Activated CD8-positive, alpha-beta memory T cell treated with anti-CD3 and anti-CD28 coated beads for 1 hour (primary cell): Measurements from ENCODE around the gene TOM1.

Source experiments
- DNase-seq, 2 donors: peaks; one replicate each; pipeline ENCODE4 v3.0.0-alpha.2; 2020; ENCODE audit warnings: low read depth in 1 of 2; ENCODE audit errors: extremely low read depth in 1 of 2

TOM1 gene

GRCh38 chr22:35299673-35300499, at the start of gene TOM1:
Gene TOM1, plus strand, starts transcription at chr22:35299894. Its CDS starts 35 bp downstream, at chr22:35299929.
- peak; percentile 94 to 98 for DNase-seq

GRCh38 chr22:35250156-35250555, 49.5 kb upstream of the TOM1 start:
- DNase-seq = no peak

GRCh38 chr22:35253946-35254345, 45.7 kb upstream of the TOM1 start:
- no peak for DNase-seq

GRCh38 chr22:35257002-35257320, 42.7 kb upstream of the TOM1 start:
- DNase-seq = no peak

- peak; percentile 60 to 76 for DNase-seq
Observed at GRCh38 chr22:35257321-35258190, 42.1 kb upstream of the TOM1 start, which contains the start of gene HMGXB4. Gene HMGXB4, plus strand, starts transcription at chr22:35257493. Its CDS starts 4,898 bp downstream, at chr22:35262391.

GRCh38 chr22:35258191-35258988, 41.3 kb upstream of the TOM1 start:
- DNase-seq = no peak

- no peak for DNase-seq
Observed at GRCh38 chr22:35264986-35265385, 34.7 kb upstream of the TOM1 start.

GRCh38 chr22:35266277-35266676, 33.4 kb upstream of the TOM1 start:
- DNase-seq = no peak

GRCh38 chr22:35269630-35270029, 30.1 kb upstream of the TOM1 start:
- DNase-seq = no peak

- DNase-seq = no peak
Observed at GRCh38 chr22:35274154-35274871, 25.4 kb upstream of the TOM1 start.

GRCh38 chr22:35275580-35275979, 24.1 kb upstream of the TOM1 start:
- no peak for DNase-seq

GRCh38 chr22:35276019-35276418, 23.7 kb upstream of the TOM1 start:
- DNase-seq = no peak

- DNase-seq = no peak
Observed at GRCh38 chr22:35288116-35288515, 11.6 kb upstream of the TOM1 start.

GRCh38 chr22:35292786-35293185, 6.9 kb upstream of the TOM1 start:
- no peak for DNase-seq

- DNase-seq = no peak
Observed at GRCh38 chr22:35296051-35296450, 3.6 kb upstream of the TOM1 start.

- peak in 1 of 2 donors; percentile 14 for DNase-seq
Observed at GRCh38 chr22:35299217-35299672, 449 bp upstream of the TOM1 start.

- DNase-seq = no peak
Observed at GRCh38 chr22:35301372-35301874, 1.7 kb downstream of the TOM1 start.

- DNase-seq = no peak
Observed at GRCh38 chr22:35303029-35303624, 3.4 kb downstream of the TOM1 start.

- no peak for DNase-seq
Observed at GRCh38 chr22:35305525-35306070, 5.9 kb downstream of the TOM1 start.
